Mesothelial cell of epicardium (in vitro differentiated cells): ENCODE data around the gene C10orf143. TPM values are rescaled to one million over a fixed set of nuclear protein-coding genes. Genes with fewer than 3 reads are reported as not detected.

Experiments used
- DNase-seq, 2 experiments: peaks; one replicate each; pipeline ENCODE4 v3.0.0; 2021; ENCODE audit warnings: low spot score in 2 of 2; ENCODE audit not compliant: unreplicated experiment in 2 of 2
- H3K27ac Mint-ChIP-seq: 2 replicates; pipeline ENCODE4 v1.8.0; 2021; ENCODE audit warnings: mixed read lengths
- H3K27me3 Mint-ChIP-seq: 2 replicates; pipeline ENCODE4 v1.8.0; 2021; ENCODE audit warnings: low read depth, mixed read lengths
- H3K36me3 Mint-ChIP-seq: 2 replicates; pipeline ENCODE4 v1.8.0; 2021; ENCODE audit warnings: mixed read lengths
- H3K4me1 Mint-ChIP-seq: 2 replicates; pipeline ENCODE4 v1.8.0; 2021; ENCODE audit warnings: mixed read lengths
- H3K4me3 Mint-ChIP-seq: 2 replicates; pipeline ENCODE4 v1.8.0; 2021; ENCODE audit warnings: mild to moderate bottlenecking, moderate library complexity, mixed read lengths
- H3K9me3 Mint-ChIP-seq: 2 replicates; pipeline ENCODE4 v1.8.0; 2021; ENCODE audit warnings: mixed read lengths
- CTCF ChIP-seq: fragments of 200-600 bp; sonication (generic); IDR thresholded peaks from one replicate; pipeline ENCODE4 v1.5.0; 2021; ENCODE audit warnings: antibody characterized with exemption; ENCODE audit not compliant: unreplicated experiment
- total RNA-seq: library from RNA; stranded (reverse); gene quantifications from 3 replicates; pipeline ENCODE4 v1.2.1, GENCODE V29; 2021

The C10orf143 gene
- total RNA-seq, 1 donor from 2014 or later, result 2.2 TPM

- no peak overlapping the region for H3K4me3 Mint-ChIP-seq
- no peaks in the 10 kb centered on the region for H3K9me3 Mint-ChIP-seq
- H3K4me1 Mint-ChIP-seq, result no peaks in the 10 kb centered on the region
- peaks cover 64% of the 10 kb centered on the region for H3K27me3 Mint-ChIP-seq
- DNase-seq, result peak in 1 of 2 experiments; percentile 33
- H3K27ac Mint-ChIP-seq, result no peak overlapping the region
- no peak for TF ChIP-seq CTCF
- no peaks in the 10 kb centered on the region for H3K36me3 Mint-ChIP-seq
These were observed 65.5 kb downstream of the C10orf143 start for GRCh38 chr10:130045091-130045652.

GRCh38 chr10:130044067-130045061 lies 66.3 kb downstream of the C10orf143 start:
- Mint-ChIP-seq H3K27ac (no peak overlapping the region), H3K27me3 (peaks cover 60% of the 10 kb centered on the region), H3K4me3 (no peak overlapping the region), H3K4me1 (no peaks in the 10 kb centered on the region), H3K36me3 (no peaks in the 10 kb centered on the region), H3K9me3 (no peaks in the 10 kb centered on the region)
- peak in 1 of 2 experiments; percentile 29 for DNase-seq
- no peak for TF ChIP-seq CTCF

- no peak for TF ChIP-seq CTCF
- H3K4me1 Mint-ChIP-seq, result no peaks in the 10 kb centered on the region
- DNase-seq, result peak in 1 of 2 experiments; percentile 29
- no peak overlapping the region for H3K27ac Mint-ChIP-seq
- no peak overlapping the region for H3K4me3 Mint-ChIP-seq
- H3K27me3 Mint-ChIP-seq, result peaks cover 55% of the 10 kb centered on the region
- H3K36me3 Mint-ChIP-seq, result no peaks in the 10 kb centered on the region
- no peaks in the 10 kb centered on the region for H3K9me3 Mint-ChIP-seq
These were observed 67.1 kb downstream of the C10orf143 start for GRCh38 chr10:130043491-130043890.

- no peak overlapping the region for H3K4me3 Mint-ChIP-seq
- no peaks in the 10 kb centered on the region for H3K4me1 Mint-ChIP-seq
- DNase-seq, result peak in 1 of 2 experiments; percentile 20
- no peaks in the 10 kb centered on the region for H3K36me3 Mint-ChIP-seq
- H3K27ac Mint-ChIP-seq, result no peak overlapping the region
- H3K27me3 Mint-ChIP-seq, result peaks cover 56% of the 10 kb centered on the region
- TF ChIP-seq CTCF, result no peak
- no peaks in the 10 kb centered on the region for H3K9me3 Mint-ChIP-seq
These were observed 68.2 kb downstream of the C10orf143 start for GRCh38 chr10:130042381-130042780.

GRCh38 chr10:130041451-130042371 lies 68.9 kb downstream of the C10orf143 start:
- no peaks in the 10 kb centered on the region for H3K9me3 Mint-ChIP-seq

More at GRCh38 chr10:130041451-130042371, 68.9 kb downstream of the C10orf143 start:
- Mint-ChIP-seq H3K4me3 (no peak overlapping the region), H3K27me3 (peaks cover 61% of the 10 kb centered on the region), H3K27ac (no peak overlapping the region), H3K36me3 (no peaks in the 10 kb centered on the region), H3K4me1 (no peaks in the 10 kb centered on the region)
- DNase-seq, result no peak
- TF ChIP-seq CTCF, result no peak
